ENCODE data around the gene MAP7. TPM values are rescaled to one million over a fixed set of nuclear protein-coding genes. Genes with fewer than 3 reads are reported as not detected.

Gene MAP7
- total and polyA plus RNA-seq, 9 of the 15 experiments (the other 6 are each of a cell fraction or from before 2014, with no cell fraction given), result 0.76 to 7.7 (median 3.9) TPM

DNA sequence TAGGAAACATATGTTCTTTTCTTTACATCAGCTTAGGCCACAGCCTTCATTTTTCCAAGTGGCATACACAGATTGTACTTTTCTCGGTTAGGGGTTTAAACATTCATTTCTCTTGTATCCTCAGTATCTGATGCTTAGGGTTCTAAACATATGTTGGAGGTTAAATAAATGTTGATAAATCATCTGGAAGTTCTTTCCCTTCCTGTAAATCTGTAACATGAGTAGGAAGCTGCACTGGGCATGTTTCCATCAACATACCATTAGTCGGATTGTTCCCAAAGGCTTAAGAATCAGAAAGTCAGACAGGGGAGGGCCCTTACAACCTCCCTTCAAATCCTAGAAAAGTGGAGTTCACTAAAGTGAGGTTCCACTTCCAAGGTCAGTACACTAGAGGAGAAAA is 205.8 kb downstream of the MAP7 start:
- Histone ChIP-seq H3K27me3 (ENCODE audit: control insufficient read depth in 2 of 2, insufficient read depth in 2 of 2, low read length in 2 of 2) (no peaks in the 10 kb centered on the region; a peak in 3 of 5 replicates), H3K9me1 (ENCODE audit: control insufficient read depth, insufficient read depth, low read length) (no peaks in the 10 kb centered on the region), H2AFZ (ENCODE audit: low read depth, low read length) (no peak overlapping the region), H3K36me3 (ENCODE audit: control insufficient read depth, insufficient read depth, low read length) (no peaks in the 10 kb centered on the region), H3K9me3 (replicated peaks; ENCODE audit: control insufficient read depth, insufficient read depth, low read depth, low read length) (no peaks in the 10 kb centered on the region), H3K9ac (ENCODE audit: insufficient read depth in 1 of 2, low read depth in 2 of 2, low read length in 2 of 2) (no peak overlapping the region), H3K27ac (ENCODE audit: extremely low read depth, low read depth, low read length) (no peak overlapping the region), H3K79me2 (ENCODE audit: control insufficient read depth, insufficient read depth, low read length) (no peaks in the 10 kb centered on the region), H3K4me2 (ENCODE audit: insufficient read depth, low read length) (no peak overlapping the region), H3K4me3 (no peak overlapping the region), H4K20me1 (replicated peaks; ENCODE audit: control insufficient read depth, insufficient read depth, low read length) (no peaks in the 10 kb centered on the region), H3K4me1 (replicated peaks in 1 of 2; ENCODE audit: control insufficient read depth in 2 of 2, insufficient read depth in 2 of 2, low read length in 2 of 2) (no peaks in the 10 kb centered on the region)
- ChIA-PET CTCF (ENCODE audit: low intra/inter-chr PET ratio) (interaction anchor here (1.1 kb wide), 1 partner anchor 448 kb away, joined by 3 read pairs; the partner anchor contains the start of gene MAP3K5), POLR2A (interaction anchor here (0.6 to 2.2 kb wide), 3 partner anchors 8 to 181 kb away, joined by 3 to 9 read pairs (median 4); partner anchors contain the start of gene BCLAF1)
- in situ Hi-C loops (cut with MboI), result loop anchor here (25.0 kb wide), 1 partner anchor 193 kb away; no protein-coding TSS in a partner anchor
- ATAC-seq (no peak), FAIRE-seq (no peak), DNase-seq (ENCODE audit: extremely low read depth in 1 of 4, low spot score in 3 of 4) (no peak)
- BruUV-seq (replicated peaks), result no TSS peak
- intact Hi-C loops (cut with micrococcal nuclease), result no loop called here
- WGBS (ENCODE audit: insufficient coverage, low coverage, missing lambda C conversion rate), result 15% methylated on average over 2 of the region's 2 CpGs
- no peak for TF ChIP-seq ETV5 (CRISPR knock-in tag; IDR thresholded peaks at IDR 0.05; ENCODE audit: low read depth)
- TF ChIP-seq FOXP1 (CRISPR knock-in tag; IDR thresholded peaks at IDR 0.05), result no peak
- TF ChIP-seq ZNF830 (CRISPR knock-in tag; IDR thresholded peaks at IDR 0.05), result no peak
- TF ChIP-seq, protein P1, sequence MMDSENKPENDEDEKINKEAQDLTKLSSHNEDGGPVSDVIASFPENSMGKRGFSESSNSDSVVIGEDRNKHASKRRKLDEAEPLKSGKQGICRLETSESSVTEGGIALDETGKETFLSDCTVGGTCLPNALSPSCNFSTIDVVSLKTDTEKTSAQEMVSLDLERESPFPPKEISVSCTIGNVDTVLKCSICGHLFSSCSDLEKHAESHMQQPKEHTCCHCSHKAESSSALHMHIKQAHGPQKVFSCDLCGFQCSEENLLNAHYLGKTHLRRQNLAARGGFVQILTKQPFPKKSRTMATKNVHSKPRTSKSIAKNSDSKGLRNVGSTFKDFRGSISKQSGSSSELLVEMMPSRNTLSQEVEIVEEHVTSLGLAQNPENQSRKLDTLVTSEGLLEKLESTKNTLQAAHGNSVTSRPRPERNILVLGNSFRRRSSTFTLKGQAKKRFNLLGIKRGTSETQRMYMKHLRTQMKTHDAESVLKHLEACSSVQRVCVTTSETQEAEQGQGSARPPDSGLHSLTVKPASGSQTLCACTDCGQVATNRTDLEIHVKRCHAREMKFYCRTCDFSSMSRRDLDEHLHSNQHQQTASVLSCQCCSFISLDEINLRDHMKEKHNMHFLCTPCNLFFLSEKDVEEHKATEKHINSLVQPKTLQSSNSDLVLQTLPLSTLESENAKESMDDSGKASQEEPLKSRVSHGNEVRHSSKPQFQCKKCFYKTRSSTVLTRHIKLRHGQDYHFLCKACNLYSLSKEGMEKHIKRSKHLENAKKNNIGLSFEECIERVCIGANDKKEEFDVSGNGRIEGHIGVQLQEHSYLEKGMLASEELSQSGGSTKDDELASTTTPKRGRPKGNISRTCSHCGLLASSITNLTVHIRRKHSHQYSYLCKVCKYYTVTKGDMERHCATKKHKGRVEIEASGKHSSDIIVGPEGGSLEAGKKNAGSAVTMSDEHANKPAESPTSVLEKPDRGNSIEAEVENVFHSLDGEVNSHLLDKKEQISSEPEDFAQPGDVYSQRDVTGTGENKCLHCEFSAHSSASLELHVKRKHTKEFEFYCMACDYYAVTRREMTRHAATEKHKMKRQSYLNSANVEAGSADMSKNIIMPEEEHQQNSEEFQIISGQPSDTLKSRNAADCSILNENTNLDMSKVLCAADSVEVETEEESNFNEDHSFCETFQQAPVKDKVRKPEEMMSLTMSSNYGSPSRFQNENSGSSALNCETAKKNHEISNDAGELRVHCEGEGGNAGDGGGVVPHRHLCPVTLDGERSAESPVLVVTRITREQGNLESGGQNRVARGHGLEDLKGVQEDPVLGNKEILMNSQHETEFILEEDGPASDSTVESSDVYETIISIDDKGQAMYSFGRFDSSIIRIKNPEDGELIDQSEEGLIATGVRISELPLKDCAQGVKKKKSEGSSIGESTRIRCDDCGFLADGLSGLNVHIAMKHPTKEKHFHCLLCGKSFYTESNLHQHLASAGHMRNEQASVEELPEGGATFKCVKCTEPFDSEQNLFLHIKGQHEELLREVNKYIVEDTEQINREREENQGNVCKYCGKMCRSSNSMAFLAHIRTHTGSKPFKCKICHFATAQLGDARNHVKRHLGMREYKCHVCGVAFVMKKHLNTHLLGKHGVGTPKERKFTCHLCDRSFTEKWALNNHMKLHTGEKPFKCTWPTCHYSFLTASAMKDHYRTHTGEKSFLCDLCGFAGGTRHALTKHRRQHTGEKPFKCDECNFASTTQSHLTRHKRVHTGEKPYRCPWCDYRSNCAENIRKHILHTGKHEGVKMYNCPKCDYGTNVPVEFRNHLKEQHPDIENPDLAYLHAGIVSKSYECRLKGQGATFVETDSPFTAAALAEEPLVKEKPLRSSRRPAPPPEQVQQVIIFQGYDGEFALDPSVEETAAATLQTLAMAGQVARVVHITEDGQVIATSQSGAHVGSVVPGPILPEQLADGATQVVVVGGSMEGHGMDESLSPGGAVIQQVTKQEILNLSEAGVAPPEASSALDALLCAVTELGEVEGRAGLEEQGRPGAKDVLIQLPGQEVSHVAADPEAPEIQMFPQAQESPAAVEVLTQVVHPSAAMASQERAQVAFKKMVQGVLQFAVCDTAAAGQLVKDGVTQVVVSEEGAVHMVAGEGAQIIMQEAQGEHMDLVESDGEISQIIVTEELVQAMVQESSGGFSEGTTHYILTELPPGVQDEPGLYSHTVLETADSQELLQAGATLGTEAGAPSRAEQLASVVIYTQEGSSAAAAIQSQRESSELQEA (IDR thresholded peaks at IDR 0.05; ENCODE audit: low read depth), result no peak
- no peak for TF ChIP-seq BRCA1 (IDR thresholded peaks at IDR 0.05)
- TF ChIP-seq BRCA1 (CRISPR knock-in tag; IDR thresholded peaks at IDR 0.05), result no peak
- no peak for TF ChIP-seq NRF1 (conservative IDR thresholded peaks at IDR 0.05 in 1 of 2, IDR thresholded peaks at IDR 0.05 in 1 of 2)
- TF ChIP-seq MCM7 (IDR thresholded peaks at IDR 0.05), result no peak
- TF ChIP-seq HOXB6 (CRISPR knock-in tag; IDR thresholded peaks at IDR 0.05; ENCODE audit: borderline replicate concordance), result no peak
- TF ChIP-seq TRIM28 (IDR thresholded peaks at IDR 0.05), result no peak
- no peak for TF ChIP-seq PHB (CRISPR knock-in tag; IDR thresholded peaks at IDR 0.05)
- no peak for TF ChIP-seq HDAC1 (IDR thresholded peaks at IDR 0.05)
- TF ChIP-seq SRSF7 (optimal IDR thresholded peaks at IDR 0.05; ENCODE audit: low read depth, low read length), result no peak
- no peak for TF ChIP-seq HDAC6 (IDR thresholded peaks at IDR 0.05; ENCODE audit: low read depth, low read length)
- TF ChIP-seq, protein P2, sequence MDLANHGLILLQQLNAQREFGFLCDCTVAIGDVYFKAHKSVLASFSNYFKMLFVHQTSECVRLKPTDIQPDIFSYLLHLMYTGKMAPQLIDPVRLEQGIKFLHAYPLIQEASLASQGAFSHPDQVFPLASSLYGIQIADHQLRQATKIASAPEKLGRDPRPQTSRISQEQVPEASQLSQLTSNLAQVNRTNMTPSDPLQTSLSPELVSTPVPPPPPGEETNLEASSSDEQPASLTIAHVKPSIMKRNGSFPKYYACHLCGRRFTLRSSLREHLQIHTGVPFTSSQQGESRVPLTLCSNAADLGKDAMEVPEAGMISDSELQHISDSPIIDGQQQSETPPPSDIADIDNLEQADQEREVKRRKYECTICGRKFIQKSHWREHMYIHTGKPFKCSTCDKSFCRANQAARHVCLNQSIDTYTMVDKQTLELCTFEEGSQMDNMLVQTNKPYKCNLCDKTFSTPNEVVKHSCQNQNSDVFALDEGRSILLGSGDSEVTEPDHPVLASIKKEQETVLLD (IDR thresholded peaks at IDR 0.05), result no peak
